Kidney (tissue), 14 donors: ENCODE measurements around the gene NEIL3. TPM values are rescaled to one million over a fixed set of nuclear protein-coding genes. Genes with fewer than 3 reads are reported as not detected.
A peak's percentile ranks its signal among the peaks of the same experiment; 100 is the strongest.

Source experiments
- DNase-seq, 5 donors: peaks; one replicate each; pipeline ENCODE4 v3.0.0-alpha.2; 2013 to 2020
- FAIRE-seq: peaks from 2 replicates; lab custom pipeline; 2012; peaks lifted over from hg19 to GRCh38; lab: Jason Lieb, UNC
- H3K27ac ChIP-seq, 2 donors: one replicate each; pipeline ENCODE4 v1.7.0; 2013; ENCODE audit warnings: low read depth in 2 of 2, low read length in 2 of 2, inconsistent platforms in 1 of 2
- H3K27me3 ChIP-seq: one replicate; pipeline ENCODE4 v1.7.1; 2013; ENCODE audit warnings: low read length, inconsistent platforms; ENCODE audit not compliant: control insufficient read depth, insufficient read depth
- H3K36me3 ChIP-seq, 3 donors: one replicate each; pipeline versions ENCODE4 v1.7.0 to v1.7.1; 2013; ENCODE audit warnings: low read length in 3 of 3, control low read depth in 1 of 3, inconsistent platforms in 1 of 3; ENCODE audit not compliant: insufficient read depth in 3 of 3, control insufficient read depth in 2 of 3
- H3K4me1 ChIP-seq, 3 donors: one replicate each; pipeline versions ENCODE4 v1.7.0 to v1.7.1; 2013; ENCODE audit warnings: low read length in 3 of 3, inconsistent platforms in 1 of 3, low read depth in 1 of 3; ENCODE audit not compliant: control insufficient read depth in 2 of 3, insufficient read depth in 2 of 3
- H3K4me3 ChIP-seq, 3 donors: one replicate each; pipeline versions ENCODE4 v1.7.0 to v1.8.1; 2013; ENCODE audit warnings: low read length in 3 of 3, control low read depth in 1 of 3, inconsistent platforms in 1 of 3
- H3K9ac ChIP-seq, 3 donors: one replicate each; pipeline versions ENCODE4 v1.7.0 to v1.7.1; 2013; ENCODE audit warnings: low read length in 3 of 3, control low read depth in 1 of 3, inconsistent platforms in 1 of 3
- H3K9me3 ChIP-seq, 3 donors: one replicate each; pipeline versions ENCODE4 v1.7.0 to v1.7.1; 2013; ENCODE audit warnings: low read length in 3 of 3, control low read depth in 1 of 3, inconsistent platforms in 1 of 3; ENCODE audit not compliant: control insufficient read depth in 2 of 3, insufficient read depth in 1 of 3
- intact Hi-C: fragments of 100-400 bp; cut with DNase I; formaldehyde crosslinking; loops from one replicate; pipeline ENCODE4 v1.11.1; 2022
- polyA plus RNA-seq: library from polyadenylated mRNA; stranded (reverse); fragments of 350-450 nt; fragmentation: Illumina TruSeq; extraction: RNeasy Lipid Tissue Mini Kit (QIAGEN cat#74804); gene quantifications from one replicate; pipeline ENCODE4 v1.2.3, GENCODE V29; 2014; ENCODE audit warnings: low read depth, low replicate concordance; ENCODE audit not compliant: insufficient read depth
- total RNA-seq: library from RNA; stranded (reverse); fragmentation: NEBNext Ultra II Directional; extraction: Animal tissue kit (Norgen Biotek cat#: 25700); gene quantifications from one replicate; pipeline ENCODE4 v1.2.1, GENCODE V29; 2021
- TF ChIP-seq, protein P1 (sequence below): IDR thresholded peaks from 3 replicates; pipeline ENCODE4 v1.5.1; 2012; ENCODE audit warnings: mild to moderate bottlenecking, moderate library complexity, borderline replicate concordance; ENCODE audit not compliant: insufficient read depth; ENCODE audit errors: extremely low read depth
- donor health status: control.
- donor health status: control.
- donor health status: control.
- donor health status: control.
- donor health status: control.
- donor health status: DM: yes; HTN: yes; CAD: no.
- donor health status: Normal renal cell carcinoma (clear cell type).

The NEIL3 gene
- total and polyA plus RNA-seq, 2 donors from 2014 or later = 0.35 TPM; not detected in 1

- Histone ChIP-seq H3K9me3 (no peaks in the 10 kb centered on the region), H3K4me3 (peak overlapping the region; percentile 57 to 74 (median 66)), H3K36me3 (no peaks in the 10 kb centered on the region), H3K9ac (peak overlapping the region in 1 of 3 donors; percentile 17), H3K27ac (no peak overlapping the region), H3K27me3 (no peaks in the 10 kb centered on the region), H3K4me1 (peaks cover 0 to 4% (median 0%) of the 10 kb centered on the region in 3 donors)
- no peak for DNase-seq
- intact Hi-C loops = no loop called here
- TF ChIP-seq, protein P1, sequence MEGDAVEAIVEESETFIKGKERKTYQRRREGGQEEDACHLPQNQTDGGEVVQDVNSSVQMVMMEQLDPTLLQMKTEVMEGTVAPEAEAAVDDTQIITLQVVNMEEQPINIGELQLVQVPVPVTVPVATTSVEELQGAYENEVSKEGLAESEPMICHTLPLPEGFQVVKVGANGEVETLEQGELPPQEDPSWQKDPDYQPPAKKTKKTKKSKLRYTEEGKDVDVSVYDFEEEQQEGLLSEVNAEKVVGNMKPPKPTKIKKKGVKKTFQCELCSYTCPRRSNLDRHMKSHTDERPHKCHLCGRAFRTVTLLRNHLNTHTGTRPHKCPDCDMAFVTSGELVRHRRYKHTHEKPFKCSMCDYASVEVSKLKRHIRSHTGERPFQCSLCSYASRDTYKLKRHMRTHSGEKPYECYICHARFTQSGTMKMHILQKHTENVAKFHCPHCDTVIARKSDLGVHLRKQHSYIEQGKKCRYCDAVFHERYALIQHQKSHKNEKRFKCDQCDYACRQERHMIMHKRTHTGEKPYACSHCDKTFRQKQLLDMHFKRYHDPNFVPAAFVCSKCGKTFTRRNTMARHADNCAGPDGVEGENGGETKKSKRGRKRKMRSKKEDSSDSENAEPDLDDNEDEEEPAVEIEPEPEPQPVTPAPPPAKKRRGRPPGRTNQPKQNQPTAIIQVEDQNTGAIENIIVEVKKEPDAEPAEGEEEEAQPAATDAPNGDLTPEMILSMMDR = no peak
- FAIRE-seq = no peak
Measured at GRCh38 chr4:177308847-177309521, 690 bp upstream of the NEIL3 start.

GRCh38 chr4:177311589-177311988 lies 1.9 kb downstream of the NEIL3 start:
- intact Hi-C loops = no loop called here
- DNase-seq (no peak), FAIRE-seq (no peak)
- TF ChIP-seq, protein P1 = no peak
- Histone ChIP-seq H3K9ac (no peak overlapping the region), H3K9me3 (no peaks in the 10 kb centered on the region), H3K4me3 (no peak overlapping the region), H3K27ac (no peak overlapping the region), H3K4me1 (peaks cover 0 to 4% (median 0%) of the 10 kb centered on the region in 3 donors), H3K27me3 (no peaks in the 10 kb centered on the region), H3K36me3 (no peaks in the 10 kb centered on the region)

GRCh38 chr4:177313263-177313662 lies 3.6 kb downstream of the NEIL3 start:
- Histone ChIP-seq H3K27ac (no peak overlapping the region), H3K4me1 (peaks cover 0 to 4% (median 0%) of the 10 kb centered on the region in 3 donors), H3K36me3 (no peaks in the 10 kb centered on the region), H3K9ac (no peak overlapping the region), H3K4me3 (no peak overlapping the region), H3K27me3 (no peaks in the 10 kb centered on the region), H3K9me3 (no peaks in the 10 kb centered on the region)
- TF ChIP-seq, protein P1 = no peak
- intact Hi-C loops = no loop called here
- DNase-seq (no peak), FAIRE-seq (no peak)
